ENCODE results near the gene INSM1. TPM values are rescaled to one million over a fixed set of nuclear protein-coding genes. Genes with fewer than 3 reads are reported as not detected.

INSM1 gene
- total RNA-seq, 1 experiment from 2014 or later: not detected

DNA sequence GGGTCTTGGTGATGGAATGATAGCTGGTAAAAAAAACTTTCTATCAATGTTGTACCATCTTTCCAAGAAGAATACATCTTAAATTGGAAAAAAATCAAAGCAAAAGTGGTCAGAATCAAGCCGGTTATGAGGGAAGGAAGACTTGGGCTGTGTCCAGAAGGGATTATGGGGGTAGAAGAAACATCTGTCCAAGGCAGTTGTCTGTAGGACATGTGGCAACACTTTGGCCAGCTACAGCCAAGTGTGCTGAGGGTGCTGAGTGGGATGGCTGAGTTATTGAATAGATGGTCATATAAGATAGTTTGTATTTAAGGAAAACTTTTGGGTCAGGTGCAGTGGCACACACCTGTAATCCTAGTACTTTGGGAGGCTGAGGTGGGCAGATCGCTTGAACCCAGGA lies 38.4 kb downstream of the INSM1 start:
- TF ChIP-seq EZH2 (IDR thresholded peaks at IDR 0.05; ENCODE audit: borderline replicate concordance, low read depth, low read length, poor library complexity, severe bottlenecking): no peak
- TF ChIP-seq, protein P1, sequence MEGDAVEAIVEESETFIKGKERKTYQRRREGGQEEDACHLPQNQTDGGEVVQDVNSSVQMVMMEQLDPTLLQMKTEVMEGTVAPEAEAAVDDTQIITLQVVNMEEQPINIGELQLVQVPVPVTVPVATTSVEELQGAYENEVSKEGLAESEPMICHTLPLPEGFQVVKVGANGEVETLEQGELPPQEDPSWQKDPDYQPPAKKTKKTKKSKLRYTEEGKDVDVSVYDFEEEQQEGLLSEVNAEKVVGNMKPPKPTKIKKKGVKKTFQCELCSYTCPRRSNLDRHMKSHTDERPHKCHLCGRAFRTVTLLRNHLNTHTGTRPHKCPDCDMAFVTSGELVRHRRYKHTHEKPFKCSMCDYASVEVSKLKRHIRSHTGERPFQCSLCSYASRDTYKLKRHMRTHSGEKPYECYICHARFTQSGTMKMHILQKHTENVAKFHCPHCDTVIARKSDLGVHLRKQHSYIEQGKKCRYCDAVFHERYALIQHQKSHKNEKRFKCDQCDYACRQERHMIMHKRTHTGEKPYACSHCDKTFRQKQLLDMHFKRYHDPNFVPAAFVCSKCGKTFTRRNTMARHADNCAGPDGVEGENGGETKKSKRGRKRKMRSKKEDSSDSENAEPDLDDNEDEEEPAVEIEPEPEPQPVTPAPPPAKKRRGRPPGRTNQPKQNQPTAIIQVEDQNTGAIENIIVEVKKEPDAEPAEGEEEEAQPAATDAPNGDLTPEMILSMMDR (conservative IDR thresholded peaks at IDR 0.05; ENCODE audit: low read depth, low read length): no peak
- ChIA-PET CTCF (interaction anchor here (0.6 kb wide), 1 partner anchor 21 kb away, joined by 5 read pairs; no protein-coding TSS in a partner anchor), POLR2A (ENCODE audit: low non-redundant PET) (no interaction called here)
- Histone ChIP-seq H3K27ac (ENCODE audit: low read depth, low read length, poor library complexity, severe bottlenecking) (no peak overlapping the region), H3K4me1 (ENCODE audit: insufficient read depth, low read length, poor library complexity, severe bottlenecking) (peaks cover 34% of the 10 kb centered on the region), H3K4me3 (ENCODE audit: low read depth, low read length, poor library complexity, severe bottlenecking) (no peak overlapping the region), H3K9me3 (ENCODE audit: low read depth, low read length, poor library complexity, severe bottlenecking) (no peaks in the 10 kb centered on the region), H3K27me3 (replicated peaks; ENCODE audit: insufficient read depth, low read depth, low read length, poor library complexity) (no peaks in the 10 kb centered on the region), H3K36me3 (ENCODE audit: insufficient read depth, low read length, poor library complexity, severe bottlenecking) (no peaks in the 10 kb centered on the region)
- no peak for DNase-seq (ENCODE audit: low spot score)
- intact Hi-C loops (cut with micrococcal nuclease; ENCODE audit: unreplicated experiment): no loop called here
- BruUV-seq (replicated peaks): no TSS peak

DNA sequence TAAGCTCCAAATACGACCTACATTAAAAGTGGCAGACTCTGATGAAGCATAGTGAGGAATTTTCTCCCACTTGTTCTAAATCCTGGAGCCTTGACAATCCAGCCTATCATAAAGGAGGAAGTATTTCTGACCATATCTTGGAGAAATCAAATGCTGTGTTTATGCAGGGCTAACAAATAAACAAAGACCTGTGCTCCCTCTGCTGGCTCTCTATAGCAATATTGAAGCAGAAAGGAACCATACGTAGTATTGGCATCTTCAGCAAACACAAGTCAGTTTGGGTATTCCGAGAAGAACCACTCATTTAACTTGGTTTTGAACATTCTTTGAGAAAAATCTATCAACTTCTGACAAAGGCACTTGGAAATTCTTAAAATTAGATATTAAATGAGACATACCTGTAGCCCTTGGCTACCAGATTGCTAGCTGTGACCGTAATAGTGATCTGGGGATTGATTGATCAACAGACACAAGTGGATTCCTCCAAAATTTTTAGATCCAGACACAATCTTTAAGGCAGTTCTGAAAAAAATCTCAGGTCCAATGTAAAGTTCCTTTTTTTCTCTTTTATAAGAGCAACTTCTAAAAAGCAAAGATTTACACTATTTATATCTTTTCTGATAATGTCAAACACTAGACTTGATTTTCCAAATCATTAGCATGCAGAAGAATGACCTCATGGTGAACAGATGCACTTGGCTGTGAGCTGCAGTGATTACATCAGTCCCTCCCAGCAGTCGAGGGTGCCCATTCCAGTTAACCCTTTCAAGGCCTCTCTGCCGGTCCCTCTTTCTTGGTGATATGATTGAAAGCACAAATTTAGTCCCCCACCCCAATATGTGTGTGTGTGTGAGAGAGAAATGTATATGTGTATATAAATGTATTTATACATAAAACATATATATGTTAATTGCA lies 40.2 kb downstream of the INSM1 start:
- Histone ChIP-seq H3K9me3 (ENCODE audit: low read depth, low read length, poor library complexity, severe bottlenecking) (no peaks in the 10 kb centered on the region), H3K4me3 (ENCODE audit: low read depth, low read length, poor library complexity, severe bottlenecking) (no peak overlapping the region), H3K36me3 (ENCODE audit: insufficient read depth, low read length, poor library complexity, severe bottlenecking) (no peaks in the 10 kb centered on the region), H3K27me3 (replicated peaks; ENCODE audit: insufficient read depth, low read depth, low read length, poor library complexity) (no peaks in the 10 kb centered on the region), H3K27ac (ENCODE audit: low read depth, low read length, poor library complexity, severe bottlenecking) (no peak overlapping the region), H3K4me1 (ENCODE audit: insufficient read depth, low read length, poor library complexity, severe bottlenecking) (peaks cover 53% of the 10 kb centered on the region)
- DNase-seq (ENCODE audit: low spot score): peak; percentile 71
- TF ChIP-seq, protein P1 (conservative IDR thresholded peaks at IDR 0.05; ENCODE audit: low read depth, low read length): peak; percentile 53
- TF ChIP-seq EZH2 (IDR thresholded peaks at IDR 0.05; ENCODE audit: borderline replicate concordance, low read depth, low read length, poor library complexity, severe bottlenecking): no peak
- ChIA-PET POLR2A (ENCODE audit: low non-redundant PET) (no interaction called here), CTCF (no interaction called here)
- BruUV-seq (replicated peaks): no TSS peak
- intact Hi-C loops (cut with micrococcal nuclease; ENCODE audit: unreplicated experiment): no loop called here

DNA sequence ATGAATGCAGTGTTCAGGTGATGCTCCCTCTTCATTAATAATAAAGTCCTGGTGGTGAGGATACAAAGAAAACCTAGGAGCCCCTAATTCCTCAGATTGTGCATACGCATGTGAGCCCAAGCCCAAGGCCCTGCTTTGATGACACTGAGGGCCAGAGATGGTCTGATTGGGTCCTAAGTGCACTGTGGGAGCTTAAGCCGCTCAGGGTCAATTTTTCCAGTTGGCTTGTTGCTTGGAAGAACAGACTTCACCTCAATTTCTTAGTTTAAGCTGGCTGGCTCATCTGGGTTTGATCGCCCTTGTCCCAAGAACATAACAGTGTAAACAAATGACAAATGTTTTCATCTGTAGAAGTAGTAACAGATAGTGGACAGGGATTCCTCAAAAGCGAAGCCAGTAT lies 41.4 kb downstream of the INSM1 start:
- intact Hi-C loops (cut with micrococcal nuclease; ENCODE audit: unreplicated experiment): no loop called here
- H3K4me3 ChIP-seq (ENCODE audit: low read depth, low read length, poor library complexity, severe bottlenecking): no peak overlapping the region
- peaks cover 59% of the 10 kb centered on the region for H3K4me1 ChIP-seq (ENCODE audit: insufficient read depth, low read length, poor library complexity, severe bottlenecking)
- no peaks in the 10 kb centered on the region for H3K36me3 ChIP-seq (ENCODE audit: insufficient read depth, low read length, poor library complexity, severe bottlenecking)
- no peaks in the 10 kb centered on the region for H3K9me3 ChIP-seq (ENCODE audit: low read depth, low read length, poor library complexity, severe bottlenecking)
- CTCF ChIA-PET: no interaction called here
- H3K27me3 ChIP-seq (replicated peaks; ENCODE audit: insufficient read depth, low read depth, low read length, poor library complexity): no peaks in the 10 kb centered on the region
- DNase-seq (ENCODE audit: low spot score): no peak
- BruUV-seq (replicated peaks): no TSS peak
- H3K27ac ChIP-seq (ENCODE audit: low read depth, low read length, poor library complexity, severe bottlenecking): no peak overlapping the region
- POLR2A ChIA-PET (ENCODE audit: low non-redundant PET): no interaction called here
- TF ChIP-seq, protein P1 (conservative IDR thresholded peaks at IDR 0.05; ENCODE audit: low read depth, low read length): no peak
- TF ChIP-seq EZH2 (IDR thresholded peaks at IDR 0.05; ENCODE audit: borderline replicate concordance, low read depth, low read length, poor library complexity, severe bottlenecking): no peak
